K562 (cell line): ENCODE results near the gene SKIDA1. TPM values are rescaled to one million over a fixed set of nuclear protein-coding genes. Genes with fewer than 3 reads are reported as not detected.
A peak's percentile ranks its signal among the peaks of the same experiment; 100 is the strongest.

Experiments used
- BCOR ChIP-seq: fragments of 450-650 bp; IDR thresholded peaks from 2 replicates; pipeline ENCODE4 v1.6.1; 2016
- BMI1 ChIP-seq: fragments of 150-350 bp; IDR thresholded peaks from 2 replicates; pipeline ENCODE4 v1.6.1; 2014; ENCODE audit warnings: low read length
- DMBX1 ChIP-seq: fragments of 250-450 bp; sonication (Bioruptor Pico); IDR thresholded peaks from 2 replicates; pipeline ENCODE4 v1.8.0; 2022; ENCODE audit warnings: inconsistent platforms, mild to moderate bottlenecking, moderate library complexity, borderline replicate concordance
- HOMEZ ChIP-seq: fragments of 250-450 bp; sonication (Bioruptor Pico); IDR thresholded peaks from 2 replicates; pipeline ENCODE4 v1.4.0; 2020; ENCODE audit warnings: mild to moderate bottlenecking, moderate library complexity
- KDM5B ChIP-seq: fragments of 200-600 bp; sonication (generic); IDR thresholded peaks from 2 replicates; pipeline ENCODE4 v1.6.1; 2012; ENCODE audit warnings: low read depth, mild to moderate bottlenecking, moderate library complexity, low read length, control low read depth, inconsistent platforms; ENCODE audit not compliant: insufficient replicate concordance
- MITF ChIP-seq: IDR thresholded peaks from 2 replicates; pipeline ENCODE4 v1.6.1; 2014; ENCODE audit warnings: antibody characterized with exemption
- RBM15 ChIP-seq: fragments of 200-400 bp; formaldehyde crosslinking; IDR thresholded peaks from 2 replicates; pipeline ENCODE4 v1.6.1; 2018; ENCODE audit warnings: mild to moderate bottlenecking, low read length, moderate library complexity; ENCODE audit not compliant: insufficient read depth
- RUNX1 ChIP-seq: sonication (generic); IDR thresholded peaks from 2 replicates; pipeline ENCODE4 v1.6.1; 2016; ENCODE audit warnings: antibody characterized with exemption, low read depth
- TRIM28 ChIP-seq: fragments of 450-650 bp; IDR thresholded peaks from 2 replicates; pipeline ENCODE4 v1.6.1; 2017
- ZBTB5 ChIP-seq: fragments of 450-650 bp; IDR thresholded peaks from 2 replicates; pipeline ENCODE4 v1.6.1; 2017; ENCODE audit warnings: antibody characterized with exemption
- ZNF12 ChIP-seq: sonication (generic); formaldehyde crosslinking; IDR thresholded peaks from 2 replicates; pipeline ENCODE4 v1.4.0; 2020; ENCODE audit warnings: mild to moderate bottlenecking, missing genetic modification reagents
- ZNF134 ChIP-seq: fragments of 250-450 bp; sonication (Bioruptor Pico); conservative IDR thresholded peaks from 2 replicates; pipeline ENCODE4 v1.4.0; 2020
- ZNF217 ChIP-seq: sonication (generic); formaldehyde crosslinking; IDR thresholded peaks from 2 replicates; pipeline ENCODE4 v1.8.0; 2022; ENCODE audit warnings: mild to moderate bottlenecking, missing genetic modification reagents
- ZNF232 ChIP-seq: sonication (generic); formaldehyde crosslinking; IDR thresholded peaks from 2 replicates; pipeline ENCODE4 v1.8.0; 2022; ENCODE audit warnings: mild to moderate bottlenecking, missing genetic modification reagents
- ZNF41 ChIP-seq: fragments of 250-450 bp; sonication (Bioruptor Pico); conservative IDR thresholded peaks from 2 replicates; pipeline ENCODE4 v1.4.0; 2020; ENCODE audit warnings: mild to moderate bottlenecking
- ZNF436 ChIP-seq: fragments of 250-450, 450-650 bp; sonication (Bioruptor Pico); formaldehyde crosslinking; IDR thresholded peaks from 2 replicates; pipeline ENCODE4 v1.7.0; 2020; ENCODE audit warnings: mild to moderate bottlenecking
- polyA plus RNA-seq, 8 experiments: library from polyadenylated mRNA; depleted of rRNA in 4 of 8; stranded (reverse) in 5 of 8; unstranded in 3 of 8; fragments of >200 nt; fragmentation: Nextera tagmentation in 2 of 8; fragmentation: Illumina TruSeq in 1 of 8; extraction: Ambion mirVana in 2 of 8; extraction: Trizol in 1 of 8; gene quantifications; 2 replicates each; pipeline versions ENCODE4 v1.2.1 to v1.2.3, GENCODE V29; 2011 to 2014; ENCODE audit warnings: inconsistent platforms in 1 of 8, missing spikeins in 1 of 8
- total RNA-seq, 7 experiments: library from RNA; depleted of rRNA in 6 of 7; stranded (reverse); fragments of >200 nt in 6 of 7; fragmentation: Illumina TruSeq in 2 of 7; extraction: Trizol in 2 of 7; gene quantifications; 2 replicates each; pipeline versions ENCODE4 v1.2.1 to v1.2.3, GENCODE V29; 2011 to 2021; ENCODE audit warnings: low replicate concordance in 1 of 7
- TF ChIP-seq, protein P1 (sequence below): fragments of 250-450 bp; sonication (Bioruptor Pico); IDR thresholded peaks from 2 replicates; pipeline ENCODE4 v1.4.0; 2020; ENCODE audit warnings: mild to moderate bottlenecking, moderate library complexity, borderline replicate concordance

SKIDA1 gene
- total and polyA plus RNA-seq, 9 of the 15 experiments (the other 6 are each of a cell fraction or from before 2014, with no cell fraction given), result 0.05 to 1.1 (median 0.42) TPM

DNA sequence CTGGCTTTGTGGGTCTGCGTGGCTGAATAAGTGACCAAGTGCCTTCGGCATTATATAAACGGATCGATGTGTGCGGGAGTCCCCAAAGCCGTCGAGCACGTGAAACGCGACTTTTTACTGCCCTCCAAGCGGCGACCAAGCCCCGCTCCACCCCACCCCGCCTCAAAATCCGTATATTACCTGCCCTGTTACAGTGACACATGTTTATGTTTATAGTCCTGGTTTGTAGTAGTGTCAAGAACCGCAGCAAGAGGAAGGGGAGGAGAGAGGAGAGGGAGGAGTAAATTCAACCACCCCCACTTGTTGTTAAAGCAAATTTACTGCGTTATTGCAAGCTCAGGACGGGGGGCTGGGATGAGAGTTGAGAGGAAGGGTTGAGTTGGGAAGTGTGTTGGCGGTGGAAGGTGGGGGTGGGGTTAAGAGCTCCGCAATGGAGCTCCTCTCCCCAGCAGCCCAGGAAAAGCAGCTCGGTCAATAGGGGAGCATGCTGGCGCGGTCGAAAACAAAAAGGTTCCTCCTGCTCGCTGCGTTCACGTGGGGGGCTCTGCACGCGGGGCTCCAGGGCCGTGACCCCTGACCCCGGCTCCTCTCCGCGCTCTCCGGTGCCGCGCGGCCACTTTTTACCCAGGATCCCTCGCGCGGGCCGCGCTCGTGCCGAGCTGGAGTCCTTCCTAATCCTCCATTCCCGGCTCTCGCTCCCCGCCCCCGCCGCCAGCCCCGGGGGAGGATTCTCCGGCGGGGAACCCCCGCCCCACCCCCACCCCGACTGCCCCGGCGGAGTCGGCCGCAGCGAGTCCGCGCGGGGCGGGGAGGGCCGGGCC, at the start of gene SKIDA1 (continued):
- TF ChIP-seq ZBTB5, result no peak
- TF ChIP-seq DMBX1 (CRISPR knock-in tag), result no peak; the same call in 1 of the 2 replicates
- TF ChIP-seq HOMEZ (CRISPR knock-in tag), result no peak
- TF ChIP-seq ZNF232 (CRISPR knock-in tag), result no peak
- TF ChIP-seq, protein P1, sequence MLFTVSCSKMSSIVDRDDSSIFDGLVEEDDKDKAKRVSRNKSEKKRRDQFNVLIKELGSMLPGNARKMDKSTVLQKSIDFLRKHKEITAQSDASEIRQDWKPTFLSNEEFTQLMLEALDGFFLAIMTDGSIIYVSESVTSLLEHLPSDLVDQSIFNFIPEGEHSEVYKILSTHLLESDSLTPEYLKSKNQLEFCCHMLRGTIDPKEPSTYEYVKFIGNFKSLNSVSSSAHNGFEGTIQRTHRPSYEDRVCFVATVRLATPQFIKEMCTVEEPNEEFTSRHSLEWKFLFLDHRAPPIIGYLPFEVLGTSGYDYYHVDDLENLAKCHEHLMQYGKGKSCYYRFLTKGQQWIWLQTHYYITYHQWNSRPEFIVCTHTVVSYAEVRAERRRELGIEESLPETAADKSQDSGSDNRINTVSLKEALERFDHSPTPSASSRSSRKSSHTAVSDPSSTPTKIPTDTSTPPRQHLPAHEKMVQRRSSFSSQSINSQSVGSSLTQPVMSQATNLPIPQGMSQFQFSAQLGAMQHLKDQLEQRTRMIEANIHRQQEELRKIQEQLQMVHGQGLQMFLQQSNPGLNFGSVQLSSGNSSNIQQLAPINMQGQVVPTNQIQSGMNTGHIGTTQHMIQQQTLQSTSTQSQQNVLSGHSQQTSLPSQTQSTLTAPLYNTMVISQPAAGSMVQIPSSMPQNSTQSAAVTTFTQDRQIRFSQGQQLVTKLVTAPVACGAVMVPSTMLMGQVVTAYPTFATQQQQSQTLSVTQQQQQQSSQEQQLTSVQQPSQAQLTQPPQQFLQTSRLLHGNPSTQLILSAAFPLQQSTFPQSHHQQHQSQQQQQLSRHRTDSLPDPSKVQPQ (CRISPR knock-in tag), result no peak; the same call in 1 of the 2 replicates
- TF ChIP-seq KDM5B, result peak; percentile 78
- no peak for TF ChIP-seq BMI1
- TF ChIP-seq ZNF217, result no peak
- TF ChIP-seq MITF, result 0 out of 2 replicates have a peak, but pooled peaks have one; percentile 18
- TF ChIP-seq TRIM28, result no peak
- peak; percentile 80 for TF ChIP-seq BCOR
- TF ChIP-seq RBM15, result no peak
- no peak for TF ChIP-seq ZNF134
- no peak for TF ChIP-seq RUNX1
- TF ChIP-seq ZNF12 (CRISPR knock-in tag), result no peak
- TF ChIP-seq ZNF41 (CRISPR knock-in tag), result no peak
- no peak for TF ChIP-seq ZNF436
